GM19463 (cell line): Measurements from ENCODE around the gene ABITRAM.

Experiments
- ATAC-seq: cut with Tn5 transposase; IDR thresholded peaks from one replicate; pipeline ENCODE4 v1.9.1; 2021; ENCODE audit warnings: mild to moderate bottlenecking, moderate library complexity; ENCODE audit not compliant: unreplicated experiment

The ABITRAM gene

GRCh38 chr9:108983885-108984284, 49.7 kb downstream of the ABITRAM start:
- no peak for ATAC-seq
